Activated B cell treated with CpG ODN at 0.5 μM for 24 hours (primary cell): ENCODE results near the gene ARHGAP10. TPM values are rescaled to one million over a fixed set of nuclear protein-coding genes. Genes with fewer than 3 reads are reported as not detected.
"Not testable (repeated sequence)": the region's sequence is repeated elsewhere in the genome, so short reads cannot be mapped to it uniquely, and the experiment has no call there.

ENCODE experiments used
- ATAC-seq: fragments of 200-7000 bp; cut with Tn5 transposase; one replicate; pipeline ENCODE4 v1.10.0; 2021; ENCODE audit warnings: low read depth, mild to moderate bottlenecking, moderate library complexity
- CTCF ChIA-PET: fragments of 350-600 bp; sonication (Branson Sonifier 250); formaldehyde crosslinking; loops from one replicate; lab custom pipeline; 2021; ENCODE audit warnings: antibody characterized with exemption; lab: Charles Lee
- POLR2A ChIA-PET: fragments of 350-600 bp; sonication (Branson Sonifier 250); formaldehyde crosslinking; loops from one replicate; lab custom pipeline; 2021; ENCODE audit warnings: antibody characterized with exemption; lab: Charles Lee
- DNase-seq: peaks from one replicate; pipeline ENCODE4 v3.0.0; 2022
- H3K27ac Mint-ChIP-seq: one replicate; pipeline ENCODE4 v1.8.0; 2020; ENCODE audit warnings: mixed read lengths
- H3K27me3 Mint-ChIP-seq: one replicate; pipeline ENCODE4 v1.8.0; 2021; ENCODE audit warnings: mixed read lengths
- H3K36me3 Mint-ChIP-seq: one replicate; pipeline ENCODE4 v1.8.0; 2021; ENCODE audit warnings: low read depth, mixed read lengths
- H3K4me1 Mint-ChIP-seq: one replicate; pipeline ENCODE4 v1.8.0; 2021; ENCODE audit warnings: mixed read lengths
- H3K4me3 Mint-ChIP-seq: one replicate; pipeline ENCODE4 v1.8.0; 2020; ENCODE audit warnings: mild to moderate bottlenecking, mixed read lengths
- H3K9me3 Mint-ChIP-seq: one replicate; pipeline ENCODE4 v1.8.0; 2020; ENCODE audit warnings: mixed read lengths
- CTCF ChIP-seq: fragments of 200-600 bp; IDR thresholded peaks from one replicate; pipeline ENCODE4 v1.8.0; 2022; ENCODE audit warnings: antibody characterized with exemption, mild to moderate bottlenecking
- intact Hi-C: fragments of 100-400 bp; cut with micrococcal nuclease; formaldehyde crosslinking; loops from one replicate; pipeline ENCODE4 v1.15.1; 2024
- total RNA-seq: library from RNA; stranded (reverse); gene quantifications from 2 replicates; pipeline ENCODE4 v1.2.3, GENCODE V29; 2022

The ARHGAP10 gene
- total RNA-seq, 1 donor from 2014 or later, result 0.60 TPM

DNA sequence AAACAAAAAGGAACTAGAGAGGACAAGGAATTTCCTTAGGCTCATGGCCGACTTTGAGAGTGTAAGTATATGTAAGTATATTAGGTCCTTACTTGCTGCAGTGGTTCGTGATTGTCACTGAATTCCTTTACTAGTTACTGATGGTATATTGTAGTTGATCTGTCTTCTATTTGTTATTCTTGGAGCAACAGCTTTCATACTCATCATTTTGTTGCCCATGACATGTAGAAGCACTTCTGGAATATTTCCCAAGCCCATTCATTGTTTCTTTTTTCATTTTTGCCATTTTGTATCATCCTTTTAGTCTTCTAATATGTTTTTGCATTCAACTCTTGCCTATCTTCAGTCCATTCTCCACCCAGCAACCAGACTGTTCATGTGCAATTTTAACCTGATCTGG, 170.0 kb downstream of the ARHGAP10 start:
- Mint-ChIP-seq H3K4me3 (no peak overlapping the region), H3K27me3 (no peaks in the 10 kb centered on the region), H3K9me3 (no peaks in the 10 kb centered on the region), H3K4me1 (no peaks in the 10 kb centered on the region), H3K36me3 (no peaks in the 10 kb centered on the region), H3K27ac (no peak overlapping the region)
- TF ChIP-seq CTCF, result no peak
- intact Hi-C loops, result no loop called here
- POLR2A ChIA-PET, result no interaction called here
- no peak for DNase-seq
- CTCF ChIA-PET, result no interaction called here
- no peak for ATAC-seq

GRCh38 chr4:147909225-147909624, 177.3 kb downstream of the ARHGAP10 start:
- POLR2A ChIA-PET, result no interaction called here
- intact Hi-C loops, result no loop called here
- H3K27me3 Mint-ChIP-seq, result no peaks in the 10 kb centered on the region
- H3K36me3 Mint-ChIP-seq, result no peaks in the 10 kb centered on the region
- DNase-seq, result no peak
- no peak for TF ChIP-seq CTCF
- CTCF ChIA-PET, result interaction anchor here (0.6 kb wide), 1 partner anchor 511 kb away, joined by 3 read pairs; no protein-coding TSS in a partner anchor
- no peaks in the 10 kb centered on the region for H3K9me3 Mint-ChIP-seq
- H3K27ac Mint-ChIP-seq, result no peak overlapping the region
- no peak for ATAC-seq
- H3K4me1 Mint-ChIP-seq, result no peaks in the 10 kb centered on the region
- H3K4me3 Mint-ChIP-seq, result no peak overlapping the region

GRCh38 chr4:147910315-147910714, 178.4 kb downstream of the ARHGAP10 start:
- Mint-ChIP-seq H3K4me1 (no peaks in the 10 kb centered on the region), H3K4me3 (no peak overlapping the region), H3K27ac (no peak overlapping the region), H3K9me3 (no peaks in the 10 kb centered on the region), H3K36me3 (no peaks in the 10 kb centered on the region), H3K27me3 (no peaks in the 10 kb centered on the region)
- CTCF ChIA-PET, result no interaction called here
- DNase-seq (no peak), ATAC-seq (no peak)
- TF ChIP-seq CTCF, result no peak
- intact Hi-C loops, result no loop called here
- POLR2A ChIA-PET, result no interaction called here

DNA sequence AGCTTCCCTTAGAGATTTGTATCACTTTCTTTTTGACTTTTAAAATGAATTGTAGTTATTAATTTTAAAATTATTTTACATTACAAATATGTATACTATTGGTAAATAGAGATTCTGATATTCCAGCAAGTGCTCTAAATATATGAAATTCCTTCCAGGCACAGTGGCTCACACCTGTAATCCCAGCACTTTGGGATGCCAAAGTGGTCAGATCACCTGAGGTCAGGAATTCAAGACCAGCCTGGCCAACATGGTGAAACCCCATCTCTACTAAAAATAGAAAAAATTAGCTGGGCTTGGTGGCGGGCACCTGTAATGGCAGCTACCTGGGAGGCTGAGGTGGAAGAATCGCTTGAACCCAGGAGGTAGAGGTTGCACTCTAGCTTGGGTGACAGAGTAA, 180.2 kb downstream of the ARHGAP10 start:
- H3K27ac Mint-ChIP-seq, ATAC-seq, H3K27me3 Mint-ChIP-seq, H3K36me3 Mint-ChIP-seq, intact Hi-C loops, H3K4me1 Mint-ChIP-seq, DNase-seq, CTCF ChIA-PET, H3K9me3 Mint-ChIP-seq, POLR2A ChIA-PET, H3K4me3 Mint-ChIP-seq: not testable (repeated sequence)

GRCh38 chr4:147913137-147913536, 181.2 kb downstream of the ARHGAP10 start:
- ATAC-seq (no peak), DNase-seq (no peak)
- no peak overlapping the region for H3K27ac Mint-ChIP-seq
- no peak overlapping the region for H3K4me3 Mint-ChIP-seq
- no peak for TF ChIP-seq CTCF
- ChIA-PET POLR2A (no interaction called here), CTCF (no interaction called here)
- no peaks in the 10 kb centered on the region for H3K36me3 Mint-ChIP-seq
- H3K27me3 Mint-ChIP-seq, result no peaks in the 10 kb centered on the region
- no peaks in the 10 kb centered on the region for H3K4me1 Mint-ChIP-seq
- intact Hi-C loops, result no loop called here
- H3K9me3 Mint-ChIP-seq, result no peaks in the 10 kb centered on the region

DNA sequence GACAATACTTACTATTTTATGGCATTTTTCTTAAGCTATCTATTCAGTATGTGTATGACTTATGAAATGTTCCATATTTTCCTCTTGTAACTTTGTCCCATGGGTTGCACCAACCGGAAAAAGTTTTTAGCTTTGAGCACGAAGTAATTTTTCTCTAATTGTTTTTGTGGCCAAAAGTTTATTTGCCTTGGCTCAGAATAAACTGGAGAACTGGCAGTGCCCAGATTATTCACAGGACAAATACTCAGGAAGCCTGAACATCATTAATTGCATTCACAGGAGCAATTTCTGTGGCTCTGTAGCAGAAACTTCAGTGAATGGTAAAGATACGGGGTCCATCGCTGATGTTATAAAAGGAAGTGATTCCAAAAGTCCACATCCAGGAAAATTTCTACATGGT, 184.5 kb downstream of the ARHGAP10 start:
- ChIA-PET CTCF (no interaction called here), POLR2A (no interaction called here)
- Mint-ChIP-seq H3K4me3 (no peak overlapping the region), H3K9me3 (no peaks in the 10 kb centered on the region), H3K4me1 (no peaks in the 10 kb centered on the region), H3K27me3 (no peaks in the 10 kb centered on the region), H3K36me3 (no peaks in the 10 kb centered on the region), H3K27ac (no peak overlapping the region)
- DNase-seq, result no peak
- no peak for ATAC-seq
- intact Hi-C loops, result no loop called here
- TF ChIP-seq CTCF, result no peak
